Measurements from ENCODE around the gene EBP. TPM values are rescaled to one million over a fixed set of nuclear protein-coding genes. Genes with fewer than 3 reads are reported as not detected.
A peak's percentile ranks its signal among the peaks of the same experiment; 100 is the strongest.
"Not testable (repeated sequence)": the region's sequence is repeated elsewhere in the genome, so short reads cannot be mapped to it uniquely, and the experiment has no call there.

Gene EBP
- total RNA-seq, 1 donor from 2014 or later = 126 TPM

GRCh38 chrX:48531358-48531959 is 9.9 kb downstream of the EBP start:
- peak; percentile 28 for DNase-seq

DNA sequence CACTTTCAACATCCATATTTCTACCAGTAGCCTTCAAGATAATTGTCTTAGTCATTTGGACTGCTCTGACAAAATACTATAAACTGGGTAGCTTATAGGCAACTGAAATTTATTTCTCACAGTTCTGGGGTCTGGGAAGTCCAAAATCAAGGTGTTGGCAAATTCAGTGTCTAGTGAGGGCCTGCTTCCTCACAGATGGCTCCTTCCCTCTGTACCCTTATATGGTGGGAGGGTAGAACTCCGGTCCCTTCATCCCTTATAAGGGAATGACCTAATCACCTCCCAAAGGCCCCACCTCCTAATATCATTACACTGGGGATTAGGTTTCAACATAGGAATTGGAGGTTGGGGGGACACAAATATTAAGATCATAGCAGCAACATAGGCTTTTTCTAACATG is 10.6 kb downstream of the EBP start:
- DNase-seq = no peak

DNA sequence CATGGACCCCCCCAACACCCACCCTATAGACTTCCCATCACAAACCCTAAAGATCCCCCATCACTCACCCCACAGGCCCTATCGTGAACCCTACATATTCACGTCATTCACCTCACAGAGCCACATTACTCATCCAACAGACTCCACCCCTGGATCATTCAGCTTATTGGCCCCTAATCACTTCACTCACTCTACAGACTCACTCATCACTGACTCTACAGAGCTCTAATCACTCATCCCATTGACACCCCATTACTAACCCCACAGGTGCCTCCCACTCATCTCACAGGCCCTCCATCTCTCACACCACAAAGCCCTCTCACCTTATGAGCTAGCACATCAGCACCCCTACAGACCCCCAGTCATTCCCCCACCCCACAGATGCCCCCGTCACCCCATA is 11.6 kb downstream of the EBP start:
- DNase-seq = no peak

- no peak for DNase-seq
Observed at GRCh38 chrX:48538641-48539344, 17.2 kb downstream of the EBP start.

- peak; percentile 97 for DNase-seq
Observed at GRCh38 chrX:48539345-48540027, 17.9 kb downstream of the EBP start, which contains the start of gene TBC1D25. TSS of gene TBC1D25 (plus strand) at chrX:48539714. CDS start at chrX:48539798, 84 bp downstream.

DNA sequence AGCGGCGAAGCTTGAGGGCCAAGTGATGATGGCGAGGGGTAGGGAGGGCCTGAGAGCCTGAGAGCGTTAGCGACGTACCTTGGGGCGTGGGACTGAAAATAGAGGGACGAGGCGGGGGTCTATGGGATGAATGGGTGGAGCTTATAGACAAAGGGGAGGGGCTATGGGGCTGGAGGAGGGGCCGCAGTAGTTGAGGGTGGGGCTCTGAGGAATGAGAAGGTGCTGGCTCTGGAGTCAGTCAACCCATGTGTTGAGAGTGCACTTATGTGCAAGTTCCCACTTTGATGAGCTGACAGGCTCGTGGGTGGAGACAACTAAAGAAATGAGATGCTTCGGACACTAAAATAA is 18.4 kb downstream of the EBP start:
- peak; percentile 56 for DNase-seq

- no peak for DNase-seq
Observed at GRCh38 chrX:48540480-48540879, 18.9 kb downstream of the EBP start.

GRCh38 chrX:48541140-48541814 is 19.7 kb downstream of the EBP start:
- no peak for DNase-seq

- no peak for DNase-seq
Observed at GRCh38 chrX:48548871-48549270, 27.3 kb downstream of the EBP start.

DNA sequence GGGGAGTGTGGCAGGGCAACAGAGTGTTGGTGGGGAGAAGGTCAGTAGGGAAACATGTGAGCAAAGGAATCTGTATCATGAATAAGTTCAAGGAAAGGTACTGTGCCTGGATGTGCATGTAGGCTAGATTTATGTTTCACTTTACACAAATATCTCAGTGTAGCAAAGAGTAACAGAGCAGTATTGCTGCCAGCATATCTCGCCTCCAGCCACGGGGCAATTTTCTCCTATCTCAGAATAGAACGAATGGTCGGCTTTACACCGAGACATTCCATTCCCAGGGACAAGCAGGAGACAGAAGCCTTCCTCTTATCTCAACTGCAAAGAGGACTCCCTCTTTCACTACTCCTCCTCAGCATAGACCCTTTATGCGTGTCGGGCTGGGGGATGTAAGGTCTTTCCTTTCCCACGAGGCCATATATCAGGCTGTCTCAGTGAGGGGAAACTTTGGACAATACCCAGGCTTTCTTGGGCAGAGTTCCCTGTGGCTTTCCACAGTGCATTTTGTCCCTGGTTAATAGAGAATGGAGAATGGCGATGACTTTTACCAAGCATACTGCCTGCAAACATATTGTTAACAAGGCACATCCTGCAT is 34.2 kb downstream of the EBP start:
- DNase-seq = not testable (repeated sequence)

DNA sequence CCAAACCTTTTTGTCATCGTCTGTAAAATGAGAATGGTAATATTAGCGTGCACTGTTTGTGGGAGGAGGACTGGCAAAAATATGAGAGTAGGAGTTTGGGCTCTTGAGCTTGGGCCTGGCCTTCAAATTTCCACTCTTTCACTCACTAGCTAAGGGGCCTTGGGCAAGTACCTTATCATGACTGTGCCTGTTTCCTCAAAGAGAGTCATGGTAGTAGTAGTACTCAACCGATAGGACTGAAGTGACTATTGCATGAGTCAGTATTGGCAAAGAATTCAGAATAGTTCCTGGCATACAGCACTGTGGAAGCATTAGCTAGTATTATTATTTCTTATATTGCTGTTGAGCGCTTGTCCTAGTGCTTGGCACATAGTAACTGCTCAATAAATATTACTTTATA is 36.7 kb downstream of the EBP start:
- peak; percentile 72 for DNase-seq

GRCh38 chrX:48559636-48560035 is 38.0 kb downstream of the EBP start:
- no peak for DNase-seq

- DNase-seq = no peak
Observed at GRCh38 chrX:48560056-48560455, 38.4 kb downstream of the EBP start.

- DNase-seq = no peak
Observed at GRCh38 chrX:48560681-48561080, 39.1 kb downstream of the EBP start.

GRCh38 chrX:48569958-48570357 is 48.4 kb downstream of the EBP start:
- peak; percentile 82 for DNase-seq

DNA sequence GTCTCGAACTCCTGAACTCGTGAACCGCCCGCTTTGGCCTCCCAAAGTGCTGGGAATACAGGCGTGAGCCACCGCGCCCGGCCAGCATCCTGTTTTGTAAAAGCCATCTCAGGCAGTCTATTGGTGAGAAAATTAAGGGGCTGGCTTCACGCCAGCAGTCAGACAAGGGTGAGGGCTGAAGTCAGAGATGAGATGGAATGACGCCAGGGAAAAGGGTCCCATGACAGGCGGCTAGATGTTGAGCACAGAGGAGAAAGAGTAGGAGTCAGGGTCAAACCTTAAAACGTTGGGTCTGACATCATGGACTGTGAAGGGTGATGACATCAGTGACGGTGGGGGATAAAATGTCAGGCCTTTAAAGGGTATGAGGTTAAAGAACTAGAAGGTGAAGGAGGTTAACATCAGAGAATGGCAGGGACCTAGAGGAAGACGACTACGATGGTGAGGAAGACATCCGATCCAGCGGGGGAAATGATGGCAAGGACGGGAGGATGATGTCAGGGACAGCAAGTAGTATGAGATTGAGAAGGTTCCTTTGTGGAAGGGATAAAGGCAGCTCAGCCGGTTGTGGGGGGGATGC is 52.2 kb downstream of the EBP start:
- peak; percentile 87 for DNase-seq

GRCh38 chrX:48574270-48575266 is 53.0 kb downstream of the EBP start, which contains the start of gene RBM3:
TSS of gene RBM3 (plus strand) at chrX:48574484. CDS start at chrX:48575181, 697 bp downstream.
- DNase-seq = peak; percentile 92

DNA sequence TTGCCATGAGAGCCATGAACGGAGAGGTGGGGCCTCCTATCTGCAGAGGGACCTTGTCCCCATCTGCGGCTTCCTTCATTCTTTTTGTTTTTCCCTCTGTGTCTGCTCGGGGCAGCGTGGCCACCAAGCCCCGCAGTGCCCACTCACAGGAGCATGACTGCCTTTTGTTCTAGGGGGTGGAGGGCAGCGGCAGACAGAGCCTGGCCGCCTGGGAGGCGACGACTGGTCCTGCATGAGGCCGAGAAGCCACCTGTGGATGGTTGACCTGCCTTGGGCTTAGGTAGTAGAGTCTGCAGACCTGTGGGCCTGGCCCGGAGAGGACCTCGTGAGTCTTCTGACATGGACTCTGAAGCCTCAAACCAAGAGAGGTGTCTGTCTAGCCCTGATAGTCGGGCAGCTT is 54.0 kb downstream of the EBP start:
- no peak for DNase-seq

GRCh38 chrX:48576108-48576507 is 54.5 kb downstream of the EBP start:
- DNase-seq = no peak
